ENCODE results near the gene AEBP2.
"Not testable (repeated sequence)": the region's sequence is repeated elsewhere in the genome, so short reads cannot be mapped to it uniquely, and the experiment has no call there.

Gene AEBP2

GRCh38 chr12:19515179-19515578 is 75.9 kb downstream of the AEBP2 start:
- no peak for DNase-seq

GRCh38 chr12:19517583-19517982 is 78.3 kb downstream of the AEBP2 start:
- no peak for DNase-seq

- no peak for DNase-seq
Measured at GRCh38 chr12:19518209-19518608, 78.9 kb downstream of the AEBP2 start.

GRCh38 chr12:19520646-19521415 is 81.5 kb downstream of the AEBP2 start:
- no peak for DNase-seq

- DNase-seq = no peak
Measured at GRCh38 chr12:19525274-19525673, 86.0 kb downstream of the AEBP2 start.

GRCh38 chr12:19527866-19528265 is 88.6 kb downstream of the AEBP2 start:
- no peak for DNase-seq

GRCh38 chr12:19528750-19529149 is 89.5 kb downstream of the AEBP2 start:
- DNase-seq = no peak

- DNase-seq = no peak
Measured at GRCh38 chr12:19529951-19530636, 90.8 kb downstream of the AEBP2 start.

GRCh38 chr12:19530637-19531023 is 91.3 kb downstream of the AEBP2 start:
- no peak for DNase-seq

GRCh38 chr12:19533567-19533966 is 94.3 kb downstream of the AEBP2 start:
- DNase-seq = no peak

GRCh38 chr12:19539071-19539470 is 99.8 kb downstream of the AEBP2 start:
- no peak for DNase-seq

GRCh38 chr12:19539836-19540235 is 100.5 kb downstream of the AEBP2 start:
- DNase-seq = no peak

GRCh38 chr12:19542606-19543005 is 103.3 kb downstream of the AEBP2 start:
- no peak for DNase-seq

GRCh38 chr12:19544353-19544752 is 105.1 kb downstream of the AEBP2 start:
- DNase-seq = no peak

GRCh38 chr12:19545301-19545700 is 106.0 kb downstream of the AEBP2 start:
- no peak for DNase-seq

GRCh38 chr12:19546027-19546426 is 106.7 kb downstream of the AEBP2 start:
- DNase-seq = no peak

- no peak for DNase-seq
Measured at GRCh38 chr12:19546611-19547162, 107.4 kb downstream of the AEBP2 start.

GRCh38 chr12:19547271-19547671 is 108.0 kb downstream of the AEBP2 start:
- DNase-seq = no peak

- no peak for DNase-seq
Measured at GRCh38 chr12:19548834-19549233, 109.5 kb downstream of the AEBP2 start.

GRCh38 chr12:19550626-19551025 is 111.3 kb downstream of the AEBP2 start:
- DNase-seq = no peak

- not testable (repeated sequence) for DNase-seq
Measured at GRCh38 chr12:19552441-19553097, 113.3 kb downstream of the AEBP2 start.

GRCh38 chr12:19553175-19553574 is 113.9 kb downstream of the AEBP2 start:
- no peak for DNase-seq

- DNase-seq = no peak
Measured at GRCh38 chr12:19561411-19561961, 122.2 kb downstream of the AEBP2 start.
